Measurements from ENCODE around the gene UBQLN4. TPM values are rescaled to one million over a fixed set of nuclear protein-coding genes. Genes with fewer than 3 reads are reported as not detected.

UBQLN4 gene
- total and polyA plus RNA-seq, 2 of the 4 experiments (the other 2 are of a cell fraction) = 8.8 to 21.6 TPM

DNA sequence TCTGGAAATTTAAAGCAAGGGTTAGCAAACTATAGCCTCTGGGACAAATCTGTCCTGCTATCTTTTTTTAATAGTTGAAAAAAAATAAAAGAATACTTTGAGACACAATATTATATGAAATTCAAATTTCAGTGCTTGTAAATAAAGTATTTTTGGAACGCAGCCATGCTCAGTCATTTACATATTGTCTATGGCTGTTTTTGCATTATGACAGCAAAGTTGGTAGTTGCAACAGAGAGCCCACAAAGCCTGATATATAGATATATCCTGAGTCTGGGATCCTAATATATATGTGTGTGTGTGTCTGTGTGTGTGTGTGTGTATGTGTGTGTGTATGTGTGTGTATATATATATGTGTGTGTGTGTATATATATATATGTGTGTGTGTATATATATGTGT, 53.6 kb downstream of the UBQLN4 start:
- H4K20me1 ChIP-seq (ENCODE audit: insufficient read depth, low read length) = no peaks in the 10 kb centered on the region
- no peak overlapping the region for H3K4me2 ChIP-seq (ENCODE audit: low read depth, low read length)
- POLR2A ChIA-PET (ENCODE audit: unreplicated experiment) = no interaction called here
- no peak overlapping the region for H2BK5ac ChIP-seq (ENCODE audit: low read depth, low read length, poor library complexity, severe bottlenecking)
- H4K8ac ChIP-seq (ENCODE audit: low read depth in 2 of 2, low read length in 2 of 2) = no peak overlapping the region
- no peak overlapping the region for H2AFZ ChIP-seq (replicated peaks; ENCODE audit: low read length, poor library complexity)
- H2BK20ac ChIP-seq (ENCODE audit: low read depth, low read length) = no peak overlapping the region
- H3K14ac ChIP-seq (replicated peaks; ENCODE audit: low read depth, low read length) = no peak overlapping the region
- no peak overlapping the region for H2BK15ac ChIP-seq (ENCODE audit: low read depth, low read length)
- CTCF ChIA-PET = no interaction called here
- no peak overlapping the region for H2AK5ac ChIP-seq (ENCODE audit: low read depth, low read length)
- H3K36me3 ChIP-seq (ENCODE audit: control insufficient read depth, insufficient read depth, low read length) = no peaks in the 10 kb centered on the region
- H3K9me3 ChIP-seq (ENCODE audit: control insufficient read depth, insufficient read depth, low read length) = no peaks in the 10 kb centered on the region
- no peak overlapping the region for H3K23ac ChIP-seq (ENCODE audit: low read depth, low read length)
- dilution Hi-C loops (cut with HindIII; ENCODE audit: low sequenced_read_pairs, unreplicated experiment) = no loop called here
- no peaks in the 10 kb centered on the region for H3K9me1 ChIP-seq (ENCODE audit: insufficient read depth, low read length)
- TF ChIP-seq MXI1 (IDR thresholded peaks at IDR 0.05; ENCODE audit: borderline replicate concordance, low read depth, low read length) (no peak), RCOR1 (IDR thresholded peaks at IDR 0.05; ENCODE audit: insufficient replicate concordance, low read length) (no peak), CHD1 (IDR thresholded peaks at IDR 0.05; ENCODE audit: low read depth, low read length) (no peak), POLR2A (IDR thresholded peaks at IDR 0.05; ENCODE audit: low read depth, low read length) (no peak), USF2 (IDR thresholded peaks at IDR 0.05; ENCODE audit: low read depth, low read length) (no peak), RAD21 (IDR thresholded peaks at IDR 0.05; ENCODE audit: low read length) (no peak), FOS (IDR thresholded peaks at IDR 0.05; ENCODE audit: low read depth, low read length) (no peak), BHLHE40 (IDR thresholded peaks at IDR 0.05; ENCODE audit: low read depth, low read length) (no peak), CEBPB (IDR thresholded peaks at IDR 0.05; ENCODE audit: low read depth, low read length) (no peak), CTCF (conservative IDR thresholded peaks at IDR 0.05; ENCODE audit: low read depth, low read length) (no peak)
- H2BK120ac ChIP-seq (ENCODE audit: low read depth, low read length) = no peak overlapping the region
- no peak overlapping the region for H3K9ac ChIP-seq (ENCODE audit: low read depth, low read length)
- no peak overlapping the region for H4K91ac ChIP-seq (ENCODE audit: insufficient read depth, low read depth, low read length)
- no peaks in the 10 kb centered on the region for H3K79me1 ChIP-seq (ENCODE audit: low read depth in 1 of 2, low read length in 2 of 2)
- H3K4me3 ChIP-seq (ENCODE audit: insufficient read depth, low read depth, low read length) = no peak overlapping the region
- H3K4me1 ChIP-seq (ENCODE audit: control insufficient read depth, insufficient read depth, low read length) = 0 out of 2 replicates have a peak, but pooled peaks cover 2% of the 10 kb centered on the region
- in situ Hi-C loops (cut with MboI; ENCODE audit: low sequenced_read_pairs) = no loop called here
- BruUV-seq (replicated peaks) = no TSS peak
- H4K5ac ChIP-seq (ENCODE audit: low read depth, low read length) = no peak overlapping the region
- no peak for DNase-seq
- H3K4ac ChIP-seq (ENCODE audit: low read depth, low read length) = no peak overlapping the region
- no peak for ATAC-seq (ENCODE audit: low read depth)
- no peak overlapping the region for H2AK9ac ChIP-seq (replicated peaks; ENCODE audit: low read depth, low read length, poor library complexity)
- no peaks in the 10 kb centered on the region for H3K27me3 ChIP-seq (ENCODE audit: control insufficient read depth, insufficient read depth, low read length)
- intact Hi-C loops (cut with micrococcal nuclease) = no loop called here
- no peak overlapping the region for H3K27ac ChIP-seq (ENCODE audit: insufficient read depth, low read length)
- no CpG with 5 or more reads among the region's 1 CpG for WGBS, 2 experiments (ENCODE audit: extremely low coverage in 2 of 2, insufficient read length in 1 of 2)
- no peak overlapping the region for H3K18ac ChIP-seq (ENCODE audit: low read depth, low read length)
- no peak overlapping the region for H3K56ac ChIP-seq (ENCODE audit: extremely low read depth, insufficient read depth, low read length)
